ENCODE measurements around the gene CARD19. TPM values are rescaled to one million over a fixed set of nuclear protein-coding genes. Genes with fewer than 3 reads are reported as not detected.

Gene CARD19
- total and polyA plus RNA-seq, 2 of the 8 experiments (the other 6 are each of a cell fraction or from before 2014, with no cell fraction given) = 21.2 to 112 TPM

- TF ChIP-seq EP300 (IDR thresholded peaks at IDR 0.05; ENCODE audit: borderline replicate concordance in 1 of 2, low read depth in 2 of 2, low read length in 2 of 2) = no peak
Observed at GRCh38 chr9:93072383-93072795, 23.6 kb upstream of the CARD19 start (continued).

Measured in H1 (cell line).